HL-60 (cell line): ENCODE results near the gene RRH.

ENCODE experiments used
- DNase-seq, 2 experiments: peaks; one replicate each; pipeline ENCODE4 v3.0.0-alpha.2; 2010 to 2020; ENCODE audit warnings: low read depth in 1 of 2, low spot score in 1 of 2
- H3K27ac ChIP-seq: fragments of 250-450 bp; sonication (Bioruptor Pico); replicated peaks from 2 replicates; pipeline ENCODE4 v1.5.1; 2020; ENCODE audit warnings: mild to moderate bottlenecking, moderate library complexity
- H3K27me3 ChIP-seq: fragments of 250-450 bp; sonication (Bioruptor Pico); 2 replicates; pipeline ENCODE4 v1.5.1; 2021; ENCODE audit warnings: mild to moderate bottlenecking, moderate library complexity; ENCODE audit not compliant: insufficient read depth, poor library complexity, severe bottlenecking
- H3K4me3 ChIP-seq: replicated peaks from 2 replicates; pipeline ENCODE4 v1.5.1; 2011; ENCODE audit warnings: mild to moderate bottlenecking, control low read depth, low read length; ENCODE audit not compliant: insufficient read depth
- GABPA ChIP-seq: IDR thresholded peaks from 2 replicates; pipeline ENCODE4 v1.6.1; 2012; ENCODE audit warnings: low read depth
- POLR2AphosphoS5 ChIP-seq: IDR thresholded peaks from 2 replicates; pipeline ENCODE4 v1.6.1; 2012; ENCODE audit warnings: low read depth
- SPI1 ChIP-seq: IDR thresholded peaks from 2 replicates; pipeline ENCODE4 v1.6.1; 2012; ENCODE audit warnings: low read depth, mild to moderate bottlenecking, borderline replicate concordance
- TF ChIP-seq, protein P1 (sequence below): IDR thresholded peaks from one replicate; pipeline ENCODE4 v1.5.1; 2011; ENCODE audit warnings: low read length, control low read depth, inconsistent platforms; ENCODE audit not compliant: insufficient read depth
- TF ChIP-seq, protein P2 (sequence below): IDR thresholded peaks from 2 replicates; pipeline ENCODE4 v1.6.1; 2012; ENCODE audit warnings: low read depth; ENCODE audit not compliant: insufficient replicate concordance

The RRH gene

DNA sequence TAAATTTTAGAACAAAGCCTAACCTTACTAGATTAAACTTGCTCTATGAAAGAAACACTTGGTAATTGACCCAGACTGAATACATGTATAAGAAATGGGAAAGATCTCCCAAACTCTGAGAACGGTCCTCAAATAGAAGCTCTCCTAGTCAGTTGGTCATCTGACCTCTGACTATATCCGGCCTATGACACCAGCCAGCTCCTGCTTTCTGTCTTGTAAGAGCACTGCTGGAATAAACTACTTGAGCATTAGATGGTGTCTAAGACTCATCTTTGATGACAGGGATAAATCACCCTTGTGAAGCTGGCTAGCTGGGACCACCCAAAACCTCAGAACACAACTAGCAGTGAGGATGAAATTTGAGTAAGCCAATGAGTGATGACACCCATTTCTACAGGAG, 44.3 kb downstream of the RRH start:
- H3K27me3 ChIP-seq: no peaks in the 10 kb centered on the region

DNA sequence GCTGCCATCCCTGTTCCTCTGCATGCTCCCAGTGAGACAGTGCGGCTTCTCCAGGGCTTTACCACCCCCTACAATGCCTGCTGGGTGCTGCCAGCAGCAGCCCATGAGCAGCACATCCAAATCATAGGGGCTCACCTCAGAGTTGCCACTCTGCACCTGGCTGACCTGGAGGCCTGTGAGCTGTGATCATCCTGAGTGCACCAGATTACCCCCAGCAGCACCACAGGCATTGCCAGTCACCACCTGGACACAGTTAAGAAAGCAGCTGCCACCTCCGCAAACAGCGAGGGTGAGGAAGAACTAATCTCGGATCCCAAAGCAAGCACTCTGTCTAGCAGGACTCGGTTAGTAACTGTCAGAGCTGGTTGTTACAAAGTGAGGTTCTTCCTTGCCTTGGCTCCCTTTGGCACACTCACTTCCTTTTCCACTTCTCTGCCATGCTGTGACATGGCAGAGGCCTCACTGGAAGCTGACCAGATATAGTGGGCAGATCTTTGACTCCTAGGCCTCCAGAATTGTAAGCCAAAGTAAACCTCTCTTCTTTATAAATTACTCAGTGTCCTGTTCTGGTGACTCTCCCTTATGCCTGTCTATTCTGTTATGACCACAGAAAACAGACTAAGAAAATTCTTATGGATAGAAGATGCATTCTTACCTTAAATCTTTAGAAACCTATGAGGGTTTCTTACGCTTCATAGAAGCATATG, 45.3 kb downstream of the RRH start:
- no peak overlapping the region for H3K27ac ChIP-seq
- no peaks in the 10 kb centered on the region for H3K27me3 ChIP-seq
- DNase-seq: no peak
- H3K4me3 ChIP-seq: no peak overlapping the region
- TF ChIP-seq, protein P1, sequence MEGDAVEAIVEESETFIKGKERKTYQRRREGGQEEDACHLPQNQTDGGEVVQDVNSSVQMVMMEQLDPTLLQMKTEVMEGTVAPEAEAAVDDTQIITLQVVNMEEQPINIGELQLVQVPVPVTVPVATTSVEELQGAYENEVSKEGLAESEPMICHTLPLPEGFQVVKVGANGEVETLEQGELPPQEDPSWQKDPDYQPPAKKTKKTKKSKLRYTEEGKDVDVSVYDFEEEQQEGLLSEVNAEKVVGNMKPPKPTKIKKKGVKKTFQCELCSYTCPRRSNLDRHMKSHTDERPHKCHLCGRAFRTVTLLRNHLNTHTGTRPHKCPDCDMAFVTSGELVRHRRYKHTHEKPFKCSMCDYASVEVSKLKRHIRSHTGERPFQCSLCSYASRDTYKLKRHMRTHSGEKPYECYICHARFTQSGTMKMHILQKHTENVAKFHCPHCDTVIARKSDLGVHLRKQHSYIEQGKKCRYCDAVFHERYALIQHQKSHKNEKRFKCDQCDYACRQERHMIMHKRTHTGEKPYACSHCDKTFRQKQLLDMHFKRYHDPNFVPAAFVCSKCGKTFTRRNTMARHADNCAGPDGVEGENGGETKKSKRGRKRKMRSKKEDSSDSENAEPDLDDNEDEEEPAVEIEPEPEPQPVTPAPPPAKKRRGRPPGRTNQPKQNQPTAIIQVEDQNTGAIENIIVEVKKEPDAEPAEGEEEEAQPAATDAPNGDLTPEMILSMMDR: no peak
- TF ChIP-seq, protein P2, sequence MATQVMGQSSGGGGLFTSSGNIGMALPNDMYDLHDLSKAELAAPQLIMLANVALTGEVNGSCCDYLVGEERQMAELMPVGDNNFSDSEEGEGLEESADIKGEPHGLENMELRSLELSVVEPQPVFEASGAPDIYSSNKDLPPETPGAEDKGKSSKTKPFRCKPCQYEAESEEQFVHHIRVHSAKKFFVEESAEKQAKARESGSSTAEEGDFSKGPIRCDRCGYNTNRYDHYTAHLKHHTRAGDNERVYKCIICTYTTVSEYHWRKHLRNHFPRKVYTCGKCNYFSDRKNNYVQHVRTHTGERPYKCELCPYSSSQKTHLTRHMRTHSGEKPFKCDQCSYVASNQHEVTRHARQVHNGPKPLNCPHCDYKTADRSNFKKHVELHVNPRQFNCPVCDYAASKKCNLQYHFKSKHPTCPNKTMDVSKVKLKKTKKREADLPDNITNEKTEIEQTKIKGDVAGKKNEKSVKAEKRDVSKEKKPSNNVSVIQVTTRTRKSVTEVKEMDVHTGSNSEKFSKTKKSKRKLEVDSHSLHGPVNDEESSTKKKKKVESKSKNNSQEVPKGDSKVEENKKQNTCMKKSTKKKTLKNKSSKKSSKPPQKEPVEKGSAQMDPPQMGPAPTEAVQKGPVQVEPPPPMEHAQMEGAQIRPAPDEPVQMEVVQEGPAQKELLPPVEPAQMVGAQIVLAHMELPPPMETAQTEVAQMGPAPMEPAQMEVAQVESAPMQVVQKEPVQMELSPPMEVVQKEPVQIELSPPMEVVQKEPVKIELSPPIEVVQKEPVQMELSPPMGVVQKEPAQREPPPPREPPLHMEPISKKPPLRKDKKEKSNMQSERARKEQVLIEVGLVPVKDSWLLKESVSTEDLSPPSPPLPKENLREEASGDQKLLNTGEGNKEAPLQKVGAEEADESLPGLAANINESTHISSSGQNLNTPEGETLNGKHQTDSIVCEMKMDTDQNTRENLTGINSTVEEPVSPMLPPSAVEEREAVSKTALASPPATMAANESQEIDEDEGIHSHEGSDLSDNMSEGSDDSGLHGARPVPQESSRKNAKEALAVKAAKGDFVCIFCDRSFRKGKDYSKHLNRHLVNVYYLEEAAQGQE: no peak
- TF ChIP-seq GABPA (no peak), POLR2AphosphoS5 (no peak), SPI1 (no peak)

More for the DNA sequence above, 44.3 kb downstream of the RRH start:
- Histone ChIP-seq H3K4me3 (no peak overlapping the region), H3K27ac (no peak overlapping the region)
- no peak for TF ChIP-seq SPI1
- no peak for TF ChIP-seq GABPA
- TF ChIP-seq POLR2AphosphoS5: no peak
- TF ChIP-seq, protein P2: no peak
- TF ChIP-seq, protein P1: no peak
- no peak for DNase-seq

DNA sequence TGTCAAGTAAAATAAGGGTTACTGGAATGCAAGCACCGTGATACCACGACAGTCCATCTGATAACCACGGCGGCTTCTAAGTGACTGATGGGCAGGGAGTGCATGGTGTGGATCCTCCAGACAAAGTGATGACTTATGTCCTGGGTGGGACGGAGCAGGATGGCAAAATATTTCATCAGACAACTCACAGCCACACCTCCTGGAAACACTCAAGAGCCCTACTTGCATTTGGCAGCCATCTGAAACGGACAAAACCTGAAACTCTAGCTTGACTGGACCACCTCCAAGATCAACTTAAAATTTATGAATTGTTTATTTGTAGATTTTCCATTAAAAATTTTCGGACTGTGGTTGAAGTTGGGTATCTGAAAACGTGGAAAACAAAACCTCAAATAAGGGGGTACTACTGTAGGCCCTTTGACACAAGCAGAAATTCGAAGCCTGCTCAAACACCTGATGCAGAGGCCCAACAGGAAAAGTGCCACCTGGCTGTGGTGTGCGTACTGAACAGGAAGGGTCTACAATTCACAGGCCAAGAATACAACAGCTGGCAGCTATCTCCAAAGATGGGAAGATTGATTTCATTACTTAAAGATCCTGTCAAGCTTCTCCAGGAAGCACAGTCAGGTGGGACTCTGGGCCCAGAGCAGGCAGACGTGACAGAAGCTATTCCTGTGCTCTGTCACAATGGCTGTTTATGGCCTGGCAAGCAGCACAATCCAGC, 46.2 kb downstream of the RRH start:
- DNase-seq: no peak
- Histone ChIP-seq H3K27me3 (no peaks in the 10 kb centered on the region), H3K27ac (no peak overlapping the region), H3K4me3 (no peak overlapping the region)
- TF ChIP-seq, protein P1: no peak
- TF ChIP-seq, protein P2: no peak
